ENCODE measurements around the gene SPRYD3.

The SPRYD3 gene

GRCh38 chr12:53079226-53080117 lies at the start of gene SPRYD3:
Gene SPRYD3 (minus strand): TSS chr12:53079390. CDS start chr12:53079333, 57 bp downstream.
- no peak for TF ChIP-seq CTCF (IDR thresholded peaks at IDR 0.05; ENCODE audit: insufficient read depth, missing control alignments)
- DNase-seq (ENCODE audit: insufficient read length, low spot score), result peak; percentile 99
- FAIRE-seq, result no peak

- no peak for TF ChIP-seq CTCF (IDR thresholded peaks at IDR 0.05; ENCODE audit: insufficient read depth, missing control alignments)
- FAIRE-seq (no peak), DNase-seq (ENCODE audit: insufficient read length, low spot score) (no peak)
Measured at GRCh38 chr12:53127169-53127568, 48.0 kb upstream of the SPRYD3 start.

GRCh38 chr12:53124352-53124723 lies 45.1 kb upstream of the SPRYD3 start:
- FAIRE-seq, result no peak
- TF ChIP-seq CTCF (IDR thresholded peaks at IDR 0.05; ENCODE audit: insufficient read depth, missing control alignments), result no peak
- DNase-seq (ENCODE audit: insufficient read length, low spot score), result no peak

GRCh38 chr12:53123578-53124351 lies 44.6 kb upstream of the SPRYD3 start:
- no peak for TF ChIP-seq CTCF (IDR thresholded peaks at IDR 0.05; ENCODE audit: insufficient read depth, missing control alignments)
- DNase-seq (ENCODE audit: insufficient read length, low spot score) (no peak), FAIRE-seq (no peak)

GRCh38 chr12:53122961-53123468 lies 43.8 kb upstream of the SPRYD3 start:
- DNase-seq (ENCODE audit: insufficient read length, low spot score), result no peak
- no peak for TF ChIP-seq CTCF (IDR thresholded peaks at IDR 0.05; ENCODE audit: insufficient read depth, missing control alignments)

GRCh38 chr12:53120685-53121525 lies 41.7 kb upstream of the SPRYD3 start:
- FAIRE-seq (no peak), DNase-seq (ENCODE audit: insufficient read length, low spot score) (no peak)
- no peak for TF ChIP-seq CTCF (IDR thresholded peaks at IDR 0.05; ENCODE audit: insufficient read depth, missing control alignments)

More at GRCh38 chr12:53122961-53123468, 43.8 kb upstream of the SPRYD3 start:
- FAIRE-seq, result no peak
